Activated CD8-positive, alpha-beta memory T cell treated with anti-CD3 and anti-CD28 coated beads, Interleukin-2, amount 10 ng/mL, durations not matched to agents 7 days and 5 days (primary cell): ENCODE results near the gene CHRNG. TPM values are rescaled to one million over a fixed set of nuclear protein-coding genes. Genes with fewer than 3 reads are reported as not detected.
"Not testable (repeated sequence)": the region's sequence is repeated elsewhere in the genome, so short reads cannot be mapped to it uniquely, and the experiment has no call there.

ENCODE experiments used
- ATAC-seq: fragments of 150-1000 bp; cut with Tn5 transposase; one replicate; pipeline ENCODE4 v1.10.0; 2021; ENCODE audit warnings: moderate library complexity
- CTCF ChIA-PET: fragments of 350-600 bp; sonication (Branson Sonifier 250); formaldehyde crosslinking; loops from one replicate; lab custom pipeline; 2021; ENCODE audit warnings: antibody characterized with exemption; lab: Charles Lee
- DNase-seq: peaks from one replicate; pipeline ENCODE4 v3.0.0-alpha.2; 2020
- H3K27ac Mint-ChIP-seq: one replicate; pipeline ENCODE4 v1.8.0; 2021; ENCODE audit warnings: mild to moderate bottlenecking, mixed read lengths
- H3K27me3 Mint-ChIP-seq: one replicate; pipeline ENCODE4 v1.8.0; 2021; ENCODE audit warnings: mixed read lengths
- H3K36me3 Mint-ChIP-seq: one replicate; pipeline ENCODE4 v1.8.0; 2021; ENCODE audit warnings: mild to moderate bottlenecking, mixed read lengths
- H3K4me1 Mint-ChIP-seq: one replicate; pipeline ENCODE4 v1.8.0; 2021; ENCODE audit warnings: mixed read lengths
- H3K4me3 Mint-ChIP-seq: one replicate; pipeline ENCODE4 v1.8.0; 2021; ENCODE audit warnings: mild to moderate bottlenecking, moderate library complexity, mixed read lengths
- H3K9me3 Mint-ChIP-seq: one replicate; pipeline ENCODE4 v1.8.0; 2022; ENCODE audit warnings: low read depth, mixed read lengths
- total RNA-seq, 2 experiments: library from RNA; stranded (reverse); gene quantifications; one replicate each; pipeline ENCODE4 v1.2.3, GENCODE V29; 2021

Gene CHRNG
- total RNA-seq, 2 experiments from 2014 or later: not detected

GRCh38 chr2:232526372-232526941 is 13.0 kb upstream of the CHRNG start:
- Mint-ChIP-seq H3K4me1 (peaks cover 10% of the 10 kb centered on the region), H3K27ac (no peak overlapping the region), H3K36me3 (no peaks in the 10 kb centered on the region), H3K27me3 (peaks cover 24% of the 10 kb centered on the region), H3K9me3 (no peaks in the 10 kb centered on the region), H3K4me3 (no peak overlapping the region)
- DNase-seq (no peak), ATAC-seq (no peak)
- CTCF ChIA-PET: no interaction called here

- peaks cover 21% of the 10 kb centered on the region for H3K27me3 Mint-ChIP-seq
- DNase-seq (no peak), ATAC-seq (no peak)
- no peaks in the 10 kb centered on the region for H3K9me3 Mint-ChIP-seq
- H3K36me3 Mint-ChIP-seq: no peaks in the 10 kb centered on the region
- no peak overlapping the region for H3K4me3 Mint-ChIP-seq
- H3K27ac Mint-ChIP-seq: no peak overlapping the region
- peaks cover 10% of the 10 kb centered on the region for H3K4me1 Mint-ChIP-seq
- CTCF ChIA-PET: no interaction called here
Measured at GRCh38 chr2:232527905-232528470, 11.5 kb upstream of the CHRNG start.

GRCh38 chr2:232528746-232529460 is 10.6 kb upstream of the CHRNG start:
- no peak overlapping the region for H3K4me3 Mint-ChIP-seq
- CTCF ChIA-PET: no interaction called here
- ATAC-seq (no peak), DNase-seq (no peak)
- no peaks in the 10 kb centered on the region for H3K9me3 Mint-ChIP-seq
- H3K36me3 Mint-ChIP-seq: no peaks in the 10 kb centered on the region
- peaks cover 15% of the 10 kb centered on the region for H3K27me3 Mint-ChIP-seq
- H3K27ac Mint-ChIP-seq: no peak overlapping the region
- H3K4me1 Mint-ChIP-seq: peaks cover 10% of the 10 kb centered on the region

GRCh38 chr2:232529806-232530547 is 9.5 kb upstream of the CHRNG start:
- no peak overlapping the region for H3K27ac Mint-ChIP-seq
- peaks cover 8% of the 10 kb centered on the region for H3K4me1 Mint-ChIP-seq
- no peak overlapping the region for H3K4me3 Mint-ChIP-seq
- no peak for DNase-seq
- H3K27me3 Mint-ChIP-seq: peaks cover 8% of the 10 kb centered on the region
- no peak for ATAC-seq
- no peaks in the 10 kb centered on the region for H3K9me3 Mint-ChIP-seq
- no peaks in the 10 kb centered on the region for H3K36me3 Mint-ChIP-seq
- CTCF ChIA-PET: interaction anchor here (1.1 to 1.2 kb wide), 2 partner anchors 8 to 605 kb away, joined by 3 read pairs; no protein-coding TSS in a partner anchor

- no peak overlapping the region for H3K4me3 Mint-ChIP-seq
- no peak overlapping the region for H3K27ac Mint-ChIP-seq
- no peaks in the 10 kb centered on the region for H3K9me3 Mint-ChIP-seq
- peaks cover 6% of the 10 kb centered on the region for H3K27me3 Mint-ChIP-seq
- peaks cover 8% of the 10 kb centered on the region for H3K4me1 Mint-ChIP-seq
- DNase-seq: no peak
- CTCF ChIA-PET: interaction anchor here (1.0 to 1.2 kb wide), 3 partner anchors 8 to 605 kb away, joined by 3 read pairs; no protein-coding TSS in a partner anchor
- H3K36me3 Mint-ChIP-seq: no peaks in the 10 kb centered on the region
- no peak for ATAC-seq
Measured at GRCh38 chr2:232530626-232531260, 8.7 kb upstream of the CHRNG start.

GRCh38 chr2:232532419-232532818 is 7.1 kb upstream of the CHRNG start:
- H3K27me3 Mint-ChIP-seq: peaks cover 5% of the 10 kb centered on the region
- DNase-seq (no peak), ATAC-seq (no peak)
- peaks cover 4% of the 10 kb centered on the region for H3K9me3 Mint-ChIP-seq
- CTCF ChIA-PET: no interaction called here
- no peak overlapping the region for H3K4me3 Mint-ChIP-seq
- H3K4me1 Mint-ChIP-seq: peaks cover 8% of the 10 kb centered on the region
- no peak overlapping the region for H3K27ac Mint-ChIP-seq
- H3K36me3 Mint-ChIP-seq: no peaks in the 10 kb centered on the region

GRCh38 chr2:232532821-232533220 is 6.7 kb upstream of the CHRNG start:
- H3K27me3 Mint-ChIP-seq, H3K36me3 Mint-ChIP-seq, DNase-seq, H3K27ac Mint-ChIP-seq, H3K9me3 Mint-ChIP-seq, CTCF ChIA-PET, H3K4me3 Mint-ChIP-seq, H3K4me1 Mint-ChIP-seq, ATAC-seq: not testable (repeated sequence)

- no peak overlapping the region for H3K27ac Mint-ChIP-seq
- CTCF ChIA-PET: interaction anchor here (0.7 kb wide), 1 partner anchor 44 kb away, joined by 3 read pairs; no protein-coding TSS in a partner anchor
- DNase-seq (no peak), ATAC-seq (no peak)
- no peaks in the 10 kb centered on the region for H3K36me3 Mint-ChIP-seq
- peaks cover 6% of the 10 kb centered on the region for H3K27me3 Mint-ChIP-seq
- H3K4me1 Mint-ChIP-seq: peaks cover 9% of the 10 kb centered on the region
- no peak overlapping the region for H3K4me3 Mint-ChIP-seq
- H3K9me3 Mint-ChIP-seq: peaks cover 4% of the 10 kb centered on the region
Measured at GRCh38 chr2:232533944-232534710, 5.4 kb upstream of the CHRNG start.

GRCh38 chr2:232534940-232535651 is 4.4 kb upstream of the CHRNG start:
- H3K4me3 Mint-ChIP-seq: no peak overlapping the region
- H3K9me3 Mint-ChIP-seq: peaks cover 4% of the 10 kb centered on the region
- DNase-seq (no peak), ATAC-seq (no peak)
- peaks cover 7% of the 10 kb centered on the region for H3K4me1 Mint-ChIP-seq
- CTCF ChIA-PET: no interaction called here
- peaks cover 6% of the 10 kb centered on the region for H3K27me3 Mint-ChIP-seq
- no peaks in the 10 kb centered on the region for H3K36me3 Mint-ChIP-seq
- no peak overlapping the region for H3K27ac Mint-ChIP-seq

GRCh38 chr2:232535761-232536530 is 3.5 kb upstream of the CHRNG start:
- ATAC-seq (no peak), DNase-seq (no peak)
- H3K4me1 Mint-ChIP-seq: peaks cover 7% of the 10 kb centered on the region
- H3K27me3 Mint-ChIP-seq: peaks cover 6% of the 10 kb centered on the region
- CTCF ChIA-PET: no interaction called here
- H3K27ac Mint-ChIP-seq: no peak overlapping the region
- no peak overlapping the region for H3K4me3 Mint-ChIP-seq
- H3K9me3 Mint-ChIP-seq: peaks cover 4% of the 10 kb centered on the region
- H3K36me3 Mint-ChIP-seq: no peaks in the 10 kb centered on the region

GRCh38 chr2:232537079-232537478 is 2.4 kb upstream of the CHRNG start:
- no peak for ATAC-seq
- no peak for DNase-seq
- CTCF ChIA-PET: no interaction called here

More at GRCh38 chr2:232537079-232537478, 2.4 kb upstream of the CHRNG start:
- H3K9me3 Mint-ChIP-seq: peaks cover 4% of the 10 kb centered on the region
- H3K4me3 Mint-ChIP-seq: no peak overlapping the region
- H3K36me3 Mint-ChIP-seq: no peaks in the 10 kb centered on the region
- H3K27me3 Mint-ChIP-seq: peaks cover 6% of the 10 kb centered on the region
- H3K4me1 Mint-ChIP-seq: peaks cover 7% of the 10 kb centered on the region
- no peak overlapping the region for H3K27ac Mint-ChIP-seq
